ENCODE results near the gene PKDREJ. TPM values are rescaled to one million over a fixed set of nuclear protein-coding genes. Genes with fewer than 3 reads are reported as not detected.

PKDREJ gene
- total RNA-seq, 1 experiment from 2014 or later = 0.02 TPM

DNA sequence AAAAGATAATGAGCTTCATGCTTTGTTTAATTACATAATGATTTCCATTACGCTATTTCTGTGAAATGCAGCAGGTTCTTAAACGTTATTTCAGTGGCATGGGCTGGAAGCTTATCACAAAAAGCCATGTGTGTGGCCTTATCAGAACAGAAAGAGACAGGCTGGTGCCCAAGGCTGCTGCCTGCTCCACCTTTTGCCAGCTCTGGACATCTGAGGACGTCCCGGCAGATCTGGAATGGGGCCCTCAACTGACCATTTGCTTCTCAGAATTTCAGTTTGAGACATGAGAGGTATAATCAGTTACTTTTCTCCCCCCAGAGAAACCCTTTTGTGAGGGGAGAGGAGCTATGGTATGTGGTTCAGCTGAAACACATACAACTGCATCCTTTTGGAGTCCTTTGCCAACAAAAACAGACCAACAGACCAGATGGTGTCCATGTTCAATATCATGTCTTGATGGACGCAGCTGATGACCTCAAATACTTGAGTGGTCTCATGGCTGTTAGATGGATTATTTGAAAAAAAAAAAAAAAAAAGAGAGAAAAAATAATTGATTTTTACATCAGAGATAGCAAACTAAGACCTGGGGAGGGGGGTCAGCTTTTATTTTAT is 21.6 kb downstream of the PKDREJ start:
- DNase-seq = no peak
- Histone ChIP-seq H3K4me1 (peaks cover 7% of the 10 kb centered on the region; the same call in 1 of the 2 replicates), H3K27me3 (no peaks in the 10 kb centered on the region), H3K4me3 (no peak overlapping the region), H3K36me3 (0 out of 2 replicates have a peak, but pooled peaks cover 2% of the 10 kb centered on the region), H3K27ac (no peak overlapping the region), H3K9me3 (replicated peaks) (no peaks in the 10 kb centered on the region)

DNA sequence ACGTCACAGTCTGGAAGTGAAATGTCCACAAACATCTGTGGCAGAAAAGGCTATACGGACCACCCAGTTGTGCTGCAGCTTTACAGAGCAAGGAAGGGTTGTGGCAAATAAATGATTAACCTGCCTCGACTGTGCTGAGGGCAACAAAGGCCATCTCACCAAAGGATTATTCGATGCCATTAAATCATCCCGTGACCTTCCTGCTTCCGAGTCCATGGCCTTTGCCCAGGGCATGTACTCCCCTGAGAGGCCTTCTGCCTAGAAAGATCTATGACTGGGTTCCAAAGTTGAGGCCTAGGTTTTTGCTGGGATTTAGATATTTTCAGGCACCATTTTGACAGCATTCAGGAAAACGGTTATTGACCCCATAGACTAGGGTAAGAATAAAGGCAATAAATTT is 22.2 kb downstream of the PKDREJ start:
- H3K27me3 ChIP-seq = no peaks in the 10 kb centered on the region
- peaks cover 7% of the 10 kb centered on the region; the same call in 1 of the 2 replicates for H3K4me1 ChIP-seq
- no peak overlapping the region for H3K27ac ChIP-seq
- H3K36me3 ChIP-seq = 0 out of 2 replicates have a peak, but pooled peaks cover 2% of the 10 kb centered on the region
- DNase-seq = no peak
- no peak overlapping the region for H3K4me3 ChIP-seq
- H3K9me3 ChIP-seq (replicated peaks) = no peaks in the 10 kb centered on the region

DNA sequence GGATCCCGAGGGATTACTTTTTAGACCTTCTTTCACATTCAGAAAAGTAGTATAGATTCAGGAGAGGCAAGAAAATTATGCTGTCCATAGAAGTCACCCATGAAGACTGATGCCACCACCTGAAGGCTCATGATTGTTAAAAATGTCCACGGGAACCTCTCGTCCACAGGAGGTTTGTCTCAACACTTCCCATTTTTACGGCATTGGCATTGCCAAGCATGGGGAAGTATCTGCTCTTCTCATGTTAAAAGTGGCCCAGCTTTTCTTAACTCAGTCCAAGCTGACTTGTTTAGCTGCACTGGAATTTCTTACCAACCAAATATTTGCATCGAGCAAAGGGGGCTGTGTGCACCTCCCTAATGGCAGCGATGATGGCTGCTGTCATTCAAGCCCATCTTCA is 22.6 kb downstream of the PKDREJ start:
- no peaks in the 10 kb centered on the region for H3K27me3 ChIP-seq
- peaks cover 5% of the 10 kb centered on the region; the same call in 1 of the 2 replicates for H3K4me1 ChIP-seq
- DNase-seq = no peak
- no peaks in the 10 kb centered on the region for H3K9me3 ChIP-seq (replicated peaks)
- no peak overlapping the region for H3K27ac ChIP-seq
- H3K4me3 ChIP-seq = no peak overlapping the region
- H3K36me3 ChIP-seq = 0 out of 2 replicates have a peak, but pooled peaks cover 2% of the 10 kb centered on the region

DNA sequence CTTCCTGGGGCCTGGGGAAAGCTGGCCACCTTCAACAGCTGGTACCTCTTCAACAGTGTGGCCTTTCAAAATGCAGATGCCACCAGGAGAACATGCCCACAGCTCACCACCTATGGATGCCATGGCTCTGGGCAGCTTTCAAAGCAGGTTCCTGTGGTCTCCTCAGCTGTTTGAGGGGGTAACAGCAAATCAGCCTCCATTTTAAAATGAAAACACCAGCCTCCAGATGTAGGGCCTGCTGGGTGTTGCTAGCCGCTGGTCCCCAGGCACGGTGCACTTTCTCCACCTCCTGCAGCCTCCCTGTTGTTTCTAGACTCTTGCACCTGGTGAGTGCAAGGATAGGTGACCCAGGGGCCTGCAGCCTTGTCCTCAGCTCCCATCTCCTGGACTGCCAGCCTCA is 23.1 kb downstream of the PKDREJ start:
- Histone ChIP-seq H3K36me3 (0 out of 2 replicates have a peak, but pooled peaks cover 2% of the 10 kb centered on the region), H3K4me3 (no peak overlapping the region), H3K9me3 (replicated peaks) (no peaks in the 10 kb centered on the region), H3K27me3 (no peaks in the 10 kb centered on the region), H3K4me1 (peaks cover 3% of the 10 kb centered on the region; the same call in 1 of the 2 replicates), H3K27ac (no peak overlapping the region)
- no peak for DNase-seq

DNA sequence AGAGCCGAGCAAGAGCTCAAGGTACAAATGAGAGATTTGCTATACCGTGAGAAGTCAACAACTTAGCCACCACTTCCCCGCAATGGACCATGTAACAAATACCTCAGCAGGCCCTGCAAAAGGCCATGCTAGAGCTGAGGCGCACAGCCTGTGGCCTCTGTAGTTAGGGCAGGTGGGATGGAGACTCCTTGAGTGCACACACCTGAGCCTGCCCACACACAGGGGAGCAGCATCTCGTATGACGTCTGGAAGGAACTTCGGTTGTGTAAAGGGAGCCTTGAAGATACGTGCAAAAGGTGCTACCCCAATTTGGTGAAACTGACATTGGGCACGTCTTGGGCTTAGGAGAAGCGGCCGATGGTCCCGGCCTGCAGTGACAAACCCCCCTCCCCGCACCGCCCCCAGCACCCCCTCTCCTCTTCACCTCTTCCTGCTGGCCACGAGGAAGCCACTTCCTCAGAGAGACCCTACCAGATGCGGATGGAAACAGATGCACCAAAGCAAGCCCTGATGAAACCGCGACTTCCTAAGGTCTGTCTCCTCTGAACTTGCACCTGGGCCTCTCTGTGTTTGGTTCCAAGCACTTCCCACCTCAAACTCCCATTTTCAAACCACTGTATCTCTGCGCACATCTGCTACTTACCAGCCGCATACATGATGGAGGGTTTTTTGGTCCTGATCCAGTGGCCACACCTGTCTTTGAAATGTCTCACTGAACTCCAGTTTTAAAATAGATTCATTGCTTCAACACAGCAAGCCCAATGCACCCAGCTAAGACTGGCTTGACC is 23.7 kb downstream of the PKDREJ start:
- H3K9me3 ChIP-seq (replicated peaks) = no peaks in the 10 kb centered on the region
- H3K27me3 ChIP-seq = no peaks in the 10 kb centered on the region
- no peak overlapping the region for H3K27ac ChIP-seq
- H3K4me1 ChIP-seq = peaks cover 3% of the 10 kb centered on the region; the same call in 1 of the 2 replicates
- 0 out of 2 replicates have a peak, but pooled peaks cover 2% of the 10 kb centered on the region for H3K36me3 ChIP-seq
- DNase-seq = no peak
- no peak overlapping the region for H3K4me3 ChIP-seq

DNA sequence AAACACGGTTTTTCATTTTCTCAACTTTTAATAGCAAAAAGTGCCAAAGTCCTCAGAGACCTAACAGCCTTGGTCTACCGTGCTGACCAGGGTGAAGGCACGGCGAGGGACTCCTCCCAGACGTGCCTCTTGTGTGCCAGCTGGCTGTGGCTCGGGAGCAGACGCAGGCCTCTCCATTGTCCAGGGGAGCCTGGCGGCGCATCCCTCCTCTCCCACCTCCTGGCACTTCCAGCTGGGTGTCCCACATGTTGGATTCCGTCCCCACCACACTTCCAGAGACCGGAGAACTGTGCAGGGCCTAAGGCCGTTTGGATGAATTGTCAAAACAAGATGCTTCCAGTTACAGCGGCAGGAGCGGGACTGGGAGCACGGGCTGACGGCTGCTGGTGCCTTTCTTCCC is 24.6 kb downstream of the PKDREJ start:
- Histone ChIP-seq H3K27ac (no peak overlapping the region), H3K4me3 (no peak overlapping the region), H3K9me3 (replicated peaks) (no peaks in the 10 kb centered on the region), H3K27me3 (no peaks in the 10 kb centered on the region), H3K4me1 (peaks cover 3% of the 10 kb centered on the region; the same call in 1 of the 2 replicates), H3K36me3 (0 out of 2 replicates have a peak, but pooled peaks cover 2% of the 10 kb centered on the region)
- no peak for DNase-seq

DNA sequence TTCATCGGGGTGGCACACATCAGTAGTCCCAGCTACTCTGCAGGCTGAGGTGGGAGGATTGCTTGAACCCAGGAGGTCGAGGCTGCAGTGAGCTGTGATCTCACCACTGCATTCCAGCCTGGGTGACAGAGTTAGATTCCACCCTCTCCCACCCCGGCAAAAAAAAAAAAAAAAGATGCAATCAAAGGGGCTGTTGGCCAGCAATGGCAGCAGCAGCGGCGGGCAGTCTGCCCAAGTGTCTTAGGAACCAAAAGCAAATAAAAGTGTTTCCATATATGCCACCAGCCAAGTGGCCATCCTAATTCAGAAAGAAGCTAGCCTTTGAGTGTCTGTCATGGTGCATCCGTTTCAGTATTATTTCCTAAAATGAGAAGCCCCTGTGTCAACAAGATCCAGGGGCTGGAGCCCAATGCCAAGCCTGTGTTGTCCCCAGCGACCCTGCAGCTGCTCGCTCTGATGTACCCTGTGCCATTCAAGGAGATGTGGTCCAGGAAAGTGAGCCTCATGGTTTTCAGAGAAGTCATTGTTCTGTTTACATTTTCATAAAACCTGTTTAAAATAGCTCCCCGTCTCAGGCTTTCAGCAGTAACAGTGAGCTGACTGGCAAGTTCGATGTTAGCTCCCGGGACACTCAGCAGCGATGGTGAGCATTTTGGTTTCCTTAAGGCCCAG is 25.6 kb downstream of the PKDREJ start:
- Histone ChIP-seq H3K4me3 (no peak overlapping the region), H3K4me1 (peaks cover 3% of the 10 kb centered on the region; the same call in 1 of the 2 replicates), H3K27ac (no peak overlapping the region), H3K9me3 (replicated peaks) (no peaks in the 10 kb centered on the region), H3K36me3 (0 out of 2 replicates have a peak, but pooled peaks cover 2% of the 10 kb centered on the region), H3K27me3 (no peaks in the 10 kb centered on the region)
- DNase-seq = no peak

DNA sequence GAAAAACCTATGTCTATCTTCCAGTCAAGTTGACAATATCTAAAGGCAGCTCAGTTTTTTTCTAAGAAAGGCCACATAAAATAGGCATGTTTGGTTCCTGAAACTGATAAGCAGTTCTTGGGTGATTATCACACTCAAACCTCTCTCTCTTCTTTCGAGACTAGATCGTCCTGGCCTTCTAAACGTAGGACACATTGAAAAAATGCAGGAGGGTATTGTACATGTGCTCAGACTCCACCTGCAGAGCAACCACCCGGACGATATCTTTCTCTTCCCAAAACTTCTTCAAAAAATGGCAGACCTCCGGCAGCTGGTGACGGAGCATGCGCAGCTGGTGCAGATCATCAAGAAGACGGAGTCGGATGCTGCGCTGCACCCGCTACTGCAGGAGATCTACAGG is 28.2 kb downstream of the PKDREJ start:
- Histone ChIP-seq H3K27me3 (no peaks in the 10 kb centered on the region), H3K4me3 (no peak overlapping the region)
- no peak for DNase-seq

DNA sequence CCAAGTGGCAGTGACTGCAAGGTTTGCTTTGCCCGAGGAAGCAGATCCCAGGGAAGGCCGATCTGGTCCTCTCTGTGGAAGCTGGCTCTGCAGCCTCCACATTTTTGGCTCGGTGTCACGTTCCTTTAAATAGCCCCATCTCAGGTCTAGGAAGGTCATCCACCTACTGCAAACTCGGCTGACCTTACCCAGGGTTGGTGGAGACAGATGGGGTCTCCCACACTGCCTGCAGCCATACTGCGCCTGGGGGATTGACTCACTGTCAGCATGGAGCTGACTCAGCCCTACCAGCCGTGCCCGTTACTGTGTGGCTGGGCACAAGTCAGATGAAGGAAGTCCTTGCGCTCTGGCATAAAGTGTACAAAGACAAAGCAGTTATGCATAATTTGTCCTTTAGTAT is 29.9 kb downstream of the PKDREJ start:
- Histone ChIP-seq H3K36me3 (no peaks in the 10 kb centered on the region), H3K4me3 (no peak overlapping the region), H3K27ac (no peak overlapping the region), H3K27me3 (no peaks in the 10 kb centered on the region), H3K9me3 (replicated peaks) (no peaks in the 10 kb centered on the region), H3K4me1 (no peaks in the 10 kb centered on the region)
- no peak for DNase-seq

More for the DNA sequence above, 28.2 kb downstream of the PKDREJ start:
- Histone ChIP-seq H3K36me3 (no peaks in the 10 kb centered on the region), H3K9me3 (replicated peaks) (no peaks in the 10 kb centered on the region), H3K27ac (no peak overlapping the region), H3K4me1 (no peaks in the 10 kb centered on the region)

DNA sequence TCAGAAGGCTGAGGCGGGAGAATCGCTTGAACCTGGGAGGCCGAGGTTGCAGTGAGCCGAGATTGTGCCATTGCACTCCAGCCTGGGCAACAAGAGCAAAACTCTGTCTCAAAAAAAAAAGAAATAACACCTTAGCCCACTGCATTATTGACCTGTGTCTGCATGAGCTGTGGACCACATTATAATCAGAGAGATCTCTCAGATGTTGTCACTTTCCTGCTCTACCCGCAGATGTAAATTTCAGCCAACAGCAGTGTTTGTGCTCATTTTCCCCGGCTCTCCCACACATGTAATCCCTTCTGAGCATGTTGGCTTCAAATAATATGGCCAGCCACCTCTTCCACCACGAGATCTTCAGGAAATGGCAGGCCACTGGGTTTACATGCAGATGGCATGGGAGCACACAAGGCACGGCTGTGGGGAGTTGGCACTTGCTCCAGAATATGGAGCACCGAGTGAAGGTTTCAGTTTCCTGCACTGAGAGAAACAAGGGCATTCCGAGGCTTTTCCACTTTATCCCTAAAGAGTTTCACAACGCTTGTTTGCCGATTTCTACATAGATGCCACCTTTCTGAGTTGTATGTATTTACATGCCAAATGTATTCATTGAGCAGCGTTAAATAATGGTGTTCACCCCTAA is 32.8 kb downstream of the PKDREJ start:
- Histone ChIP-seq H3K27me3 (no peaks in the 10 kb centered on the region), H3K27ac (no peak overlapping the region), H3K36me3 (no peaks in the 10 kb centered on the region), H3K4me1 (no peaks in the 10 kb centered on the region), H3K9me3 (replicated peaks) (no peaks in the 10 kb centered on the region), H3K4me3 (no peak overlapping the region)
- DNase-seq = no peak

DNA sequence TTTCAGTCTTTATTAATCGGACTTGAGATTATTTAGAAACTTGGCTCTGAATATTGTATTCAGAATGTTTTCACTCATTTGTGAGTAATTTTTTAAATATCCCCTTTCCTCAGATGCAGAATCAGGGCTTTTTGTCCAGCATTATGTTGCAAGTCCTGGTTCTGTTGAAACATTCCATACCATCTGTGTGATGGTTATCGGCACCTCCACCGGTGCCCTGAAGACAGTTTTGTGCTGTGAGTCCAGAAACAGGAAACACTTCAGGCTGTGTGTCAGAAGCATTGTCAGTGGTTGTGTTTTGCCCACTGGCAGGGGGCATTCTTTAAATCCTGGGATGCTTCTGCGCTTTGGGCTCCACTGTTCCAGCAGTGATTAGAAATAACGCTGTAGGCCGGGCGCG is 33.4 kb downstream of the PKDREJ start:
- no peak for DNase-seq
- H3K9me3 ChIP-seq (replicated peaks) = no peaks in the 10 kb centered on the region
- no peaks in the 10 kb centered on the region for H3K36me3 ChIP-seq
- H3K4me1 ChIP-seq = no peaks in the 10 kb centered on the region
- H3K27me3 ChIP-seq = no peaks in the 10 kb centered on the region
- H3K4me3 ChIP-seq = no peak overlapping the region
- no peak overlapping the region for H3K27ac ChIP-seq

DNA sequence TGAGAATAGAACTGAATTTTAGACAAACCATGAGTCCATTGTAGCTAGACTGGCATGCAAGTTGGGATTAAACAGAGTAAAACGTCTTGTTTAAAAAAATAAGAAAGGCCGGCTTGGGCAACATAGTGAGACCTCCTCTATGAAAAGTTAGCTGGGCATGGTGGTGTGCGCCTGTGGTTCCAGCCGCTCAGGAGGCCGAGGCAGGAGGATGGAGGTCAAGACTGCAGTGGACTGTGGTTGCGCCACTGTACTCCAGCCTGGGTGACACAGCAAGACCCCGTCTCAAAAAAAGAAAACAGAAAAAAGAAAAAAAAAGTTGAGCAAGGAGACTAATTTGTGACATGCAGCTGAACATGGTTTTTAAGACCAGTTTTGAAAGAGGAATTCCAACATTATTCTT is 36.6 kb downstream of the PKDREJ start:
- Histone ChIP-seq H3K4me3 (no peak overlapping the region), H3K27me3 (no peaks in the 10 kb centered on the region), H3K4me1 (no peaks in the 10 kb centered on the region), H3K9me3 (replicated peaks) (no peaks in the 10 kb centered on the region), H3K36me3 (no peaks in the 10 kb centered on the region), H3K27ac (no peak overlapping the region)
- DNase-seq = no peak

DNA sequence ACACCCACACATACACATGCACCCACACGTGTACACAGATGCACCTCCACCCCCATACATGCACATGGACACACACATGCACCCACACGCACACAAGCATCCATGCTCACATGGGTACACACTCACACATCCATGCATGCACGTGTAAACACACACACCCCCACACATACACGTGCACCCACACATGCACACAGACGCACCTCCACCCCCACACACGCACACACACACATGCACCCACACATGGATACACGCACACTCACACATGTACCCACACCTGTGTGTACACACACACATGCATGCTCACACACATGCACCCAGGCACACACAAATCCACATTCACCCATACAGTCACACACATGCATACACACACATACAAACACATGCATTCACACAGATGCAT is 37.5 kb downstream of the PKDREJ start:
- H3K27ac ChIP-seq = no peak overlapping the region
- no peaks in the 10 kb centered on the region for H3K27me3 ChIP-seq
- no peaks in the 10 kb centered on the region for H3K36me3 ChIP-seq
- no peaks in the 10 kb centered on the region for H3K4me1 ChIP-seq
- no peak overlapping the region for H3K4me3 ChIP-seq
- no peaks in the 10 kb centered on the region for H3K9me3 ChIP-seq (replicated peaks)
- no peak for DNase-seq

DNA sequence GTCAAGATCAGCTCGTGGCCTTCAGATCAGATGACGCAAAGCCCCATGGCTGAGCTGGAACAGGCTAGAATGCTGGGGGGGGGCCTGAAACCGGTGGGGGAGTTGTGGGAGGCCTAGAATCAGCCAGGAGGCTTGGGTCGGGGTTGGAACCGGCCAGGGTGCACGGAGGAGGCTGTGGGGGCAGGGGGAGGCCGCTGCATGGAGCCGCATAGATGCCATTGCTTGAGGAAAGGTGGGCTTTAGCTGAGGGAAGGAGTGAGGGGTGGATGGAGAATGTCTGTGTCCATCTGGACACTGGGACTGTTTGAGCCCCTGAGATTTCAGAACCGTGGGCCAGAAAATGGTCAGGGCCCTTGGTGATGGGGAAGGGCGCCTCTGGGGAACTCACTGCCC is 38.2 kb downstream of the PKDREJ start:
- Histone ChIP-seq H3K27ac (no peak overlapping the region), H3K27me3 (no peaks in the 10 kb centered on the region), H3K9me3 (replicated peaks) (no peaks in the 10 kb centered on the region), H3K4me3 (no peak overlapping the region), H3K36me3 (no peaks in the 10 kb centered on the region), H3K4me1 (no peaks in the 10 kb centered on the region)
- DNase-seq = no peak
